Measurements from ENCODE around the gene MN1.
A peak's percentile ranks its signal among the peaks of the same experiment; 100 is the strongest.

The MN1 gene

GRCh38 chr22:27825174-27825573 lies 23.6 kb upstream of the MN1 start:
- no peak for DNase-seq

- no peak for DNase-seq
Observed at GRCh38 chr22:27823221-27823620, 21.7 kb upstream of the MN1 start.

- peak in 3 of 14 donors; percentile 6 to 32 (median 23) for DNase-seq
Observed at GRCh38 chr22:27820896-27821866, 19.6 kb upstream of the MN1 start.

GRCh38 chr22:27816552-27816951 lies 15.0 kb upstream of the MN1 start:
- DNase-seq: no peak

- no peak for DNase-seq
Observed at GRCh38 chr22:27815826-27816530, 14.4 kb upstream of the MN1 start.

GRCh38 chr22:27814993-27815392 lies 13.4 kb upstream of the MN1 start:
- no peak for DNase-seq

GRCh38 chr22:27811778-27812177 lies 10.2 kb upstream of the MN1 start:
- DNase-seq: no peak

- peak in 2 of 14 donors; percentile 4 to 43 for DNase-seq
Observed at GRCh38 chr22:27810609-27811151, 9.1 kb upstream of the MN1 start.

- DNase-seq: no peak
Observed at GRCh38 chr22:27809700-27810608, 8.4 kb upstream of the MN1 start.

GRCh38 chr22:27809226-27809603 lies 7.7 kb upstream of the MN1 start:
- no peak for DNase-seq

GRCh38 chr22:27808451-27809225 lies 7.1 kb upstream of the MN1 start:
- DNase-seq: no peak

- no peak for DNase-seq
Observed at GRCh38 chr22:27805841-27806240, 4.3 kb upstream of the MN1 start.

GRCh38 chr22:27804470-27805297 lies 3.1 kb upstream of the MN1 start:
- DNase-seq: peak in 10 of 14 donors; percentile 13 to 59 (median 36)

GRCh38 chr22:27803841-27804415 lies 2.4 kb upstream of the MN1 start:
- DNase-seq: no peak

GRCh38 chr22:27802346-27803073 lies 954 bp upstream of the MN1 start:
- DNase-seq: no peak

GRCh38 chr22:27801202-27801615 lies 347 bp downstream of the MN1 start:
- DNase-seq: peak in 4 of 14 donors; percentile 62 to 79 (median 68)

GRCh38 chr22:27800250-27801201 lies 1.0 kb downstream of the MN1 start:
- no peak for DNase-seq

- no peak for DNase-seq
Observed at GRCh38 chr22:27799827-27800249, 1.7 kb downstream of the MN1 start.

Data from C1 segment of cervical spinal cord (tissue), 14 donors.